IPS-18a (cell line): ENCODE results near the gene AVP.

Experiments
- H3K27ac ChIP-seq: one replicate; pipeline ENCODE4 v1.5.1; 2013; ENCODE audit warnings: low read length
- H3K27me3 ChIP-seq: one replicate; pipeline ENCODE4 v1.6.1; 2013; ENCODE audit warnings: mild to moderate bottlenecking, low read length; ENCODE audit not compliant: control insufficient read depth, insufficient read depth
- H3K36me3 ChIP-seq: one replicate; pipeline ENCODE4 v1.6.1; 2013; ENCODE audit warnings: low read depth, low read length; ENCODE audit not compliant: control insufficient read depth
- H3K4me1 ChIP-seq: one replicate; pipeline ENCODE4 v1.6.1; 2013; ENCODE audit warnings: low read depth, low read length; ENCODE audit not compliant: control insufficient read depth
- H3K4me3 ChIP-seq: one replicate; pipeline ENCODE4 v1.5.1; 2013; ENCODE audit warnings: low read length
- H3K9ac ChIP-seq: one replicate; pipeline ENCODE4 v1.6.1; 2013; ENCODE audit warnings: mild to moderate bottlenecking, low read length, moderate library complexity
- H3K9me3 ChIP-seq: one replicate; pipeline ENCODE4 v1.6.1; 2013; ENCODE audit warnings: low read depth, low read length; ENCODE audit not compliant: control insufficient read depth

The AVP gene

GRCh38 chr20:3106658-3107463, 22.3 kb upstream of the AVP start:
- no peaks in the 10 kb centered on the region for H3K36me3 ChIP-seq
- peaks cover 14% of the 10 kb centered on the region for H3K4me1 ChIP-seq
- no peaks in the 10 kb centered on the region for H3K9me3 ChIP-seq
- H3K9ac ChIP-seq = no peak overlapping the region
- H3K4me3 ChIP-seq = no peak overlapping the region
- H3K27me3 ChIP-seq = no peaks in the 10 kb centered on the region
- H3K27ac ChIP-seq = no peak overlapping the region

- Histone ChIP-seq H3K4me3 (no peak overlapping the region), H3K9ac (no peak overlapping the region), H3K27ac (no peak overlapping the region), H3K4me1 (peaks cover 14% of the 10 kb centered on the region), H3K9me3 (no peaks in the 10 kb centered on the region), H3K27me3 (no peaks in the 10 kb centered on the region), H3K36me3 (no peaks in the 10 kb centered on the region)
Observed at GRCh38 chr20:3106185-3106584, 21.7 kb upstream of the AVP start.

GRCh38 chr20:3105256-3106137, 21.0 kb upstream of the AVP start:
- Histone ChIP-seq H3K9me3 (no peaks in the 10 kb centered on the region), H3K36me3 (no peaks in the 10 kb centered on the region), H3K4me1 (peaks cover 14% of the 10 kb centered on the region), H3K4me3 (no peak overlapping the region), H3K27me3 (no peaks in the 10 kb centered on the region), H3K9ac (no peak overlapping the region), H3K27ac (no peak overlapping the region)

DNA sequence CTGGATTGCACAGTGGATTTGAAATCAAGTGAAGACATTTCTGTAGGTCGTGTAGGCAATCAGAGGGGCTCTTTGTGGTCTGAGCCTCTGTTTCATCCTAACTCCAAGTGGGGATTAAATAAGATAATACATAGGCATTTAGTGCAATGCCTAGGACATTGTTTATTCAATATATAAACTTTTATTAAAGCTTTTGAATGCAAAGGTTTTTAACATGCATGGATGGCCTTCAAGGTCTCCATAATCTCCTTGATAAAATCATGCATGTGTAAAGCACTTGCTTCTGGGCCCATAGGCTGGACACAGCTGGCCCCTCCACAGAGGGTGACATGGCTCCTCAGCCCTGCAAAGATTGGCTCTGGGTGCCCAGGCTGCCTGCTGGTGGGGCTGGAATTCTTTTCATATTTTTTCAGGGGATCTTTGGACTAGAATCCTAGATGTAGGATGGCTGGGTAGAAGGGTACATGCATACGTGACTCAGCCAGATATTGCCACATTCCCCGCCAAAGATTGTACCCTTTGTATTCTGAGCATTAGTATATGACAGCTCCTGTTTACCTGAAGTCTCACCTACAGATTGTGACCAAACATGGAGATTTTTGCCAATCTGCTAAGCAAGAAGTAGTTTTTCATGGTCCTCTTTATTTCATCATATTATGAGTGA, 19.0 kb upstream of the AVP start:
- Histone ChIP-seq H3K36me3 (no peaks in the 10 kb centered on the region), H3K27me3 (no peaks in the 10 kb centered on the region), H3K9me3 (no peaks in the 10 kb centered on the region), H3K4me3 (no peak overlapping the region), H3K4me1 (peaks cover 14% of the 10 kb centered on the region), H3K9ac (no peak overlapping the region), H3K27ac (no peak overlapping the region)

DNA sequence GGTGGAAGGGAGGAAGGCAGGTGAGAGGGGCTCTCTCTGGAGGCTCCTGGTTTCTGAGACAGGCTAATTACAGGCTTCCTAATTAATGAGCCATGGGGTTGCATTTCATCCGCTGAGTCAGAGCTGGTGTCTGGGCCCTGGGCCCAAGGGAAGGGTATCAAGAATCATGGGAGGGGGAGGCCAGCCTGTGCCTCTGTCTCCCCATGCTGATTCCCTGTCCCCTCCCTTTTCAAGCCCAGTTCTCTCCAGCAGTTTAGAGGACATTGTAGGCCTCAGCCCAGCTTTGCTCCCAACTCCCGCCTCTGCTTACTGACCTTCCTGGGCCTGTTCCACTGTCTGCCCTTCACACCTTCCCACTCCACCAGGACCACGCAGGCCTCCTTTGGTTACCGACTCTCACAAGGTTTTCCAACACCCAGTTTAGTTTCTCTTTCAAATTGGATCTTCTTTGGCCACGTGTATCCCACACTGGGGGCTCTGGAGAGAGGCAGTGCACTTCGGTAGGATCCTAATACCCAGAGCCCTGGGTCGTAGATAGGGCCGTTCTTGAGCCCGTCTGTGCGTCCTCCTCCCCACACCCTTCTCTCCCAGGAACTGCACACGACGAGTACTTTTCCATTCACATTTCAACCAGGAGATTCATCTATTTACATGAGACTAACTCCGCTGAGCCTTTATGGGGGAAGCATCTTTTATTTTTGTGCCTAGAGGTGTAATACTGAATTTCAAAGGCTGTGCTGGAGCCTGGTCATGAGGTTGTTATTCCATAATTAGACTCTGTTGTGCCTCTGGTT, 18.2 kb upstream of the AVP start:
- Histone ChIP-seq H3K27ac (no peak overlapping the region), H3K4me3 (no peak overlapping the region), H3K9me3 (no peaks in the 10 kb centered on the region), H3K9ac (no peak overlapping the region), H3K4me1 (peaks cover 14% of the 10 kb centered on the region), H3K27me3 (no peaks in the 10 kb centered on the region), H3K36me3 (no peaks in the 10 kb centered on the region)

- Histone ChIP-seq H3K36me3 (no peaks in the 10 kb centered on the region), H3K27ac (no peak overlapping the region), H3K4me3 (no peak overlapping the region), H3K9me3 (no peaks in the 10 kb centered on the region), H3K4me1 (peaks cover 6% of the 10 kb centered on the region), H3K9ac (no peak overlapping the region), H3K27me3 (no peaks in the 10 kb centered on the region)
Observed at GRCh38 chr20:3101737-3102574, 17.4 kb upstream of the AVP start.

- Histone ChIP-seq H3K9me3 (no peaks in the 10 kb centered on the region), H3K36me3 (no peaks in the 10 kb centered on the region), H3K9ac (no peak overlapping the region), H3K27ac (no peak overlapping the region), H3K4me3 (no peak overlapping the region), H3K4me1 (no peaks in the 10 kb centered on the region), H3K27me3 (no peaks in the 10 kb centered on the region)
Observed at GRCh38 chr20:3101251-3101650, 16.7 kb upstream of the AVP start.

- Histone ChIP-seq H3K4me1 (no peaks in the 10 kb centered on the region), H3K36me3 (no peaks in the 10 kb centered on the region), H3K27ac (no peak overlapping the region), H3K9me3 (no peaks in the 10 kb centered on the region), H3K9ac (no peak overlapping the region), H3K27me3 (no peaks in the 10 kb centered on the region), H3K4me3 (no peak overlapping the region)
Observed at GRCh38 chr20:3100480-3100879, 16.0 kb upstream of the AVP start.

DNA sequence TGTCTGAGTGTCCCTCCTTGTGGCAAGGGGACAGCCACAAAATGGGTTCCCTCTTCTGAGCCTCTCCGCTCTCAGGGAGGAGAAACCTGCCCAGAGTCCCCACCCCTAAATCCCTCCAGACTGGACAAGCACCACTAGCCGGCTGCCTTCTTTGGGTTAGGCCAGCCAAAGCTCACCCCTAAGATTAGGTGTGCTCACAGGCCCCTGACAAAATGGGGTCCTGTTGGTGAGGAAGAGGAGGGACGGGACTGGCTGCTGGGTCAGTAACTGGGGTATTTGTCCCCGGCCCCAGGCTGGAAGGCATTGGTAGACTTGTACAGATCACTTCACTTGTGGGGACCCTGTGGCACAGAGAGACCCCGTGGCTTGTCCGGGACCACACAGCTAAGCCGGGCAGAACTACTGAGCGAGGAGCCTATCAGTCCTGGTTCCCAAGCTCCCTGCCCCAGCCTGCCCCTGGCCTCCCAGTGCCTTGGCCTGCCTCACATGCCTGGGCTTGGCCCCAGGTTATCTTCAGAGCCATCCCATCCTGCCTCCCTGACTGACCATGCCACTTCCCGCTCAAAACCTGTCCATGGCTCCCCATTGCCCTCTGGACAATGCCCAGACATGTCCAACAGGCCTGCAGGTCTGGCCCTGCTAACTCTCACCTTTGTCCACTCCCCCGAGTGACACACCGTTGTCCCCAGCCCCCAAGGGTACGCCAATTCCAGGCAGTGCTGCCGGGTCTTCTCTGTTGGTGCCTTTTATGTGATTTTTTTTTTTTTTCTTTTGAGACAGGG, 10.5 kb upstream of the AVP start:
- Histone ChIP-seq H3K36me3 (no peaks in the 10 kb centered on the region), H3K9me3 (no peaks in the 10 kb centered on the region), H3K27ac (no peak overlapping the region), H3K4me3 (no peak overlapping the region), H3K9ac (no peak overlapping the region), H3K4me1 (no peaks in the 10 kb centered on the region), H3K27me3 (no peaks in the 10 kb centered on the region)

GRCh38 chr20:3093861-3094361, 9.4 kb upstream of the AVP start:
- no peaks in the 10 kb centered on the region for H3K4me1 ChIP-seq
- H3K9me3 ChIP-seq = no peaks in the 10 kb centered on the region
- H3K36me3 ChIP-seq = no peaks in the 10 kb centered on the region
- no peak overlapping the region for H3K4me3 ChIP-seq
- no peaks in the 10 kb centered on the region for H3K27me3 ChIP-seq
- no peak overlapping the region for H3K9ac ChIP-seq
- H3K27ac ChIP-seq = no peak overlapping the region
